ENCODE measurements around the gene SPAG4.

Gene SPAG4

GRCh38 chr20:35652641-35653429 is 37.2 kb downstream of the SPAG4 start:
- TF ChIP-seq, protein P1, sequence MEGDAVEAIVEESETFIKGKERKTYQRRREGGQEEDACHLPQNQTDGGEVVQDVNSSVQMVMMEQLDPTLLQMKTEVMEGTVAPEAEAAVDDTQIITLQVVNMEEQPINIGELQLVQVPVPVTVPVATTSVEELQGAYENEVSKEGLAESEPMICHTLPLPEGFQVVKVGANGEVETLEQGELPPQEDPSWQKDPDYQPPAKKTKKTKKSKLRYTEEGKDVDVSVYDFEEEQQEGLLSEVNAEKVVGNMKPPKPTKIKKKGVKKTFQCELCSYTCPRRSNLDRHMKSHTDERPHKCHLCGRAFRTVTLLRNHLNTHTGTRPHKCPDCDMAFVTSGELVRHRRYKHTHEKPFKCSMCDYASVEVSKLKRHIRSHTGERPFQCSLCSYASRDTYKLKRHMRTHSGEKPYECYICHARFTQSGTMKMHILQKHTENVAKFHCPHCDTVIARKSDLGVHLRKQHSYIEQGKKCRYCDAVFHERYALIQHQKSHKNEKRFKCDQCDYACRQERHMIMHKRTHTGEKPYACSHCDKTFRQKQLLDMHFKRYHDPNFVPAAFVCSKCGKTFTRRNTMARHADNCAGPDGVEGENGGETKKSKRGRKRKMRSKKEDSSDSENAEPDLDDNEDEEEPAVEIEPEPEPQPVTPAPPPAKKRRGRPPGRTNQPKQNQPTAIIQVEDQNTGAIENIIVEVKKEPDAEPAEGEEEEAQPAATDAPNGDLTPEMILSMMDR (IDR thresholded peaks at IDR 0.05), result no peak

GRCh38 chr20:35653430-35653734 is 37.8 kb downstream of the SPAG4 start:
- TF ChIP-seq, protein P1 (IDR thresholded peaks at IDR 0.05), result no peak

DNA sequence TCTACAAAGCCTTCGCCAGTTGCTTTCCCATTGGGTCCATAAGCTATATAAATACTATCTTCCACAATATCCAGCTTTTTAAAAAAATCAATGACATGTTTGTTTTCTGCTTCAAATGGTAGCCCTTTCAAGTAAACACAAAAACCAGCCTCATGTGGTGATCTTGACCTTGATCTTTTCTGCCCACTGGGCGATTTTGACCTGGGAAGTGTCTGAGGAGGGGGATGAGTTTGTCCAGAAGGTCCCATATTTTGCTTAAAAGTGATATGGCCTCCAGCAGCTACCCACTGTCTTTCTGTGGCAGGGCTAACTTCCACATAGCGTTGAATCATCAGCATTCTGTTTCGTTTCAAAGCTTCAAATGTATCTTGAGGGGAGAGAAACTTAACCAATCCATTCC is 38.3 kb downstream of the SPAG4 start:
- TF ChIP-seq, protein P1 (IDR thresholded peaks at IDR 0.05), result no peak

DNA sequence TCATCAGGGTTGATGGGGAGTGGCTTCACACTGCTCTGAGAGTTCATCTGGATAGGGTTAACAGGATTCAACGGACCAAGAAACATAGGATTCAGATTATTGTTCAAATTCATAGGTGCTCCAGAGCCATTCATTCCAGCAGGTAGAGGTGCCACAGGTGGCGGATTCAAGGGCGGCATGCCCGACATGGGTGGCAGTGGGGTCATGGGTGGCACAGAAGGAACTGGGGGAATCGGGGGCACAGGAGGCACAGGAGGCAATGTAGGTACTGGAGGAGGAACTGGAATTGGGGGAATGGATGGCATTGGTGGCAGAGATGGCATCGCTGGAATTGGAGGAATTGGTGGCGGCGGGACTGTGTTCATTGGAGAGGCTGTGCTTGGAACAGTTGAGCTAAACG is 38.8 kb downstream of the SPAG4 start:
- TF ChIP-seq, protein P1 (IDR thresholded peaks at IDR 0.05), result no peak

GRCh38 chr20:35657271-35657670 is 41.6 kb downstream of the SPAG4 start:
- TF ChIP-seq, protein P1 (IDR thresholded peaks at IDR 0.05), result no peak

DNA sequence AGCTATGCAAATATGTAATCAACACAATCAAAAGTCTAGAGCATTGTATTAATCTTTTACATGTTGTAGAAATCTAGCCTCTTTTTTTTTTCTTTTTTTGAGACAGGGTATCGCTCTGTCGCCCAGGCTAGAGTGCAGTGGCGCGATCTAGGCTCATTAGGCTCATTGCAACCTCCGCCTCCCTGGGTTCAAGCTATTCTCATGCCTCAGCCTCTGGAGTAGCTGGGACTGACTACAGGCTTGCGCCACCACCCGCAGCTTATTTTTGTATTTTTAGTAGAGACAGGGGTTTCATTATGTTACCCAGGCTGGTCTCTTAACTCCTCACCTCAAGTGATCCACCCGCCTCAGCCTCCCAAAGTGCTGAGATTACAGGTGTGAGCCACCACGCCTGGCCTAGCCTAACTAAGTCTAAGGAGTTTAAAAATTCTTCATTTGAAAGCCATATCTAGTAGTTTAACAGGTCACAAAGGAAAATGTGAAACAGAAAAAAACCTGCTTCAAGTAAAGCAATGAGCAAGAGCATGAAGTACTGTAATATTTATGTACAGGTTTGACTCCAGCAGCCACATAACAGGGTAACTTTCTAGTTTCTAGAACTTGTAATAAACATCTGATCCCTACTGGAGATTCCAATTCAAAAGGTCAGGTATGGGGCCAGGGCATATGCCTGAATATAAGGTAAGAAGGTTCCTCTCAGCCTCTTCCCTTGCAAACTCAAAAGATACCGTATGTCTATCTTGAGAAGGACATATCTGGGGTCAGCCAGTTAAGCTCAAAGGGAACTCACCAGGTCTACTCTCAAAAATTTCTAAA is 44.7 kb downstream of the SPAG4 start:
- TF ChIP-seq, protein P1 (IDR thresholded peaks at IDR 0.05), result no peak

GRCh38 chr20:35661053-35661452 is 45.4 kb downstream of the SPAG4 start:
- TF ChIP-seq, protein P1 (IDR thresholded peaks at IDR 0.05), result no peak
